CD8-positive, alpha-beta memory T cell (primary cell): ENCODE data around the gene AKR1C2. TPM values are rescaled to one million over a fixed set of nuclear protein-coding genes. Genes with fewer than 3 reads are reported as not detected.
"Not testable (repeated sequence)": the region's sequence is repeated elsewhere in the genome, so short reads cannot be mapped to it uniquely, and the experiment has no call there.

Experiments
- CTCF ChIA-PET: fragments of 350-600 bp; sonication (Branson Sonifier 250); formaldehyde crosslinking; loops from one replicate; lab custom pipeline; 2021; ENCODE audit warnings: antibody characterized with exemption; lab: Charles Lee
- POLR2A ChIA-PET: fragments of 350-600 bp; sonication (Branson Sonifier 250); formaldehyde crosslinking; loops from one replicate; lab custom pipeline; 2021; ENCODE audit warnings: antibody characterized with exemption; lab: Charles Lee
- DNase-seq, 5 donors: peaks; one replicate each; pipeline versions ENCODE4 v3.0.0 to v3.0.0-alpha.2; 2020 to 2022; ENCODE audit warnings: mixed read lengths in 1 of 5
- H3K27ac ChIP-seq: one replicate; pipeline ENCODE4 v1.7.0; 2013; ENCODE audit warnings: low read depth, mild to moderate bottlenecking, low read length, moderate library complexity
- H3K27me3 ChIP-seq: 2 replicates; pipeline ENCODE4 v1.7.0; 2013; ENCODE audit warnings: low read length, mild to moderate bottlenecking; ENCODE audit not compliant: insufficient read depth, poor library complexity, severe bottlenecking
- H3K36me3 ChIP-seq: 2 replicates; pipeline ENCODE4 v1.7.0; 2013; ENCODE audit warnings: mild to moderate bottlenecking, low read length, moderate library complexity; ENCODE audit not compliant: insufficient read depth
- H3K4me1 ChIP-seq: 2 replicates; pipeline ENCODE4 v1.7.0; 2013; ENCODE audit warnings: mild to moderate bottlenecking, low read length, moderate library complexity; ENCODE audit not compliant: insufficient read depth
- H3K4me3 ChIP-seq: 2 replicates; pipeline ENCODE4 v1.7.0; 2013; ENCODE audit warnings: mild to moderate bottlenecking, low read length
- H3K9me3 ChIP-seq: 2 replicates; pipeline ENCODE4 v1.7.0; 2013; ENCODE audit warnings: mild to moderate bottlenecking, low read length
- H3K27ac Mint-ChIP-seq, 8 donors: one replicate each; pipeline ENCODE4 v1.8.0; 2020 to 2021; ENCODE audit warnings: mixed read lengths in 8 of 8, mild to moderate bottlenecking in 6 of 8, inconsistent platforms in 3 of 8, moderate library complexity in 3 of 8
- H3K27me3 Mint-ChIP-seq, 2 donors: one replicate each; pipeline ENCODE4 v1.8.0; 2020 to 2021; ENCODE audit warnings: mixed read lengths in 2 of 2, mild to moderate bottlenecking in 1 of 2, moderate library complexity in 1 of 2
- H3K36me3 Mint-ChIP-seq, 3 donors: one replicate each; pipeline ENCODE4 v1.8.0; 2020 to 2021; ENCODE audit warnings: mixed read lengths in 3 of 3, inconsistent platforms in 1 of 3, mild to moderate bottlenecking in 1 of 3
- H3K4me1 Mint-ChIP-seq, 3 donors: one replicate each; pipeline ENCODE4 v1.8.0; 2020 to 2021; ENCODE audit warnings: mixed read lengths in 3 of 3, inconsistent platforms in 1 of 3, mild to moderate bottlenecking in 1 of 3
- H3K4me3 Mint-ChIP-seq, 7 donors: one replicate each; pipeline ENCODE4 v1.8.0; 2020 to 2021; ENCODE audit warnings: mixed read lengths in 7 of 7, mild to moderate bottlenecking in 6 of 7, moderate library complexity in 4 of 7, inconsistent platforms in 2 of 7
- H3K9me3 Mint-ChIP-seq, 5 donors: one replicate each; pipeline ENCODE4 v1.8.0; 2020 to 2022; ENCODE audit warnings: mixed read lengths in 5 of 5, mild to moderate bottlenecking in 3 of 5, moderate library complexity in 2 of 5, inconsistent platforms in 1 of 5
- polyA plus RNA-seq: library from polyadenylated mRNA; unstranded; fragments of 300-500 nt; fragmentation: Illumina TruSeq; gene quantifications from one replicate; pipeline ENCODE4 v1.2.3, GENCODE V29; 2021
- total RNA-seq, 2 experiments: library from RNA; stranded (reverse); gene quantifications; one replicate each; pipeline ENCODE4 v1.2.3, GENCODE V29; 2021

AKR1C2 gene
- total and polyA plus RNA-seq, 3 experiments from 2014 or later, result not detected

- H3K4me3 Mint-ChIP-seq, H3K36me3 ChIP-seq, H3K4me1 Mint-ChIP-seq, POLR2A ChIA-PET, DNase-seq, H3K9me3 ChIP-seq, H3K36me3 Mint-ChIP-seq, CTCF ChIA-PET, H3K27ac ChIP-seq, H3K9me3 Mint-ChIP-seq, H3K4me3 ChIP-seq, H3K27me3 ChIP-seq, H3K4me1 ChIP-seq: not testable (repeated sequence)
- peak overlapping the region in 1 of 8 donors; percentile 29 for H3K27ac Mint-ChIP-seq
- peaks cover 3 to 15% of the 10 kb centered on the region in 2 donors for H3K27me3 Mint-ChIP-seq
Measured at GRCh38 chr10:4942931-4943330, 60.7 kb downstream of the AKR1C2 start.

GRCh38 chr10:4941540-4942330 lies 61.9 kb downstream of the AKR1C2 start:
- CTCF ChIA-PET, result no interaction called here
- POLR2A ChIA-PET, result no interaction called here
- no peaks in the 10 kb centered on the region for H3K4me1 ChIP-seq

GRCh38 chr10:4940909-4941308 lies 62.7 kb downstream of the AKR1C2 start:
- H3K4me3 Mint-ChIP-seq, H3K4me3 ChIP-seq, POLR2A ChIA-PET, H3K27me3 ChIP-seq, H3K9me3 Mint-ChIP-seq, DNase-seq, H3K9me3 ChIP-seq, H3K27ac Mint-ChIP-seq, H3K36me3 ChIP-seq, H3K36me3 Mint-ChIP-seq, H3K4me1 ChIP-seq, H3K27ac ChIP-seq, CTCF ChIA-PET, H3K4me1 Mint-ChIP-seq: not testable (repeated sequence)
- peaks cover 3 to 18% of the 10 kb centered on the region in 2 donors for H3K27me3 Mint-ChIP-seq

More at GRCh38 chr10:4941540-4942330, 61.9 kb downstream of the AKR1C2 start:
- Histone ChIP-seq H3K36me3 (no peaks in the 10 kb centered on the region), H3K9me3 (no peaks in the 10 kb centered on the region), H3K4me3 (no peak overlapping the region), H3K27me3 (no peaks in the 10 kb centered on the region), H3K27ac (peak overlapping the region; percentile 12)
- Mint-ChIP-seq H3K4me1 (no peaks in the 10 kb centered on the region), H3K4me3 (no peak overlapping the region), H3K9me3 (no peaks in the 10 kb centered on the region), H3K36me3 (no peaks in the 10 kb centered on the region), H3K27ac (peak overlapping the region in 1 of 8 donors; percentile 44), H3K27me3 (peaks cover 3 to 15% of the 10 kb centered on the region in 2 donors)
- DNase-seq, result no peak

- CTCF ChIA-PET, H3K4me3 Mint-ChIP-seq, DNase-seq, H3K36me3 Mint-ChIP-seq, H3K27me3 ChIP-seq, H3K9me3 ChIP-seq, H3K27ac Mint-ChIP-seq, POLR2A ChIA-PET, H3K4me1 Mint-ChIP-seq, H3K4me1 ChIP-seq, H3K4me3 ChIP-seq, H3K9me3 Mint-ChIP-seq, H3K36me3 ChIP-seq, H3K27ac ChIP-seq: not testable (repeated sequence)
- peaks cover 6 to 18% of the 10 kb centered on the region in 2 donors for H3K27me3 Mint-ChIP-seq
Measured at GRCh38 chr10:4940073-4940428, 63.6 kb downstream of the AKR1C2 start.

GRCh38 chr10:4939224-4940072 lies 64.2 kb downstream of the AKR1C2 start:
- no peak overlapping the region for H3K4me3 Mint-ChIP-seq
- ChIA-PET CTCF (no interaction called here), POLR2A (no interaction called here)
- H3K9me3 ChIP-seq, result no peaks in the 10 kb centered on the region
- no peak overlapping the region for H3K27ac Mint-ChIP-seq
- H3K4me3 ChIP-seq, result no peak overlapping the region
- no peaks in the 10 kb centered on the region for H3K9me3 Mint-ChIP-seq
- H3K27me3 Mint-ChIP-seq, result peaks cover 8 to 18% of the 10 kb centered on the region in 2 donors
- H3K27me3 ChIP-seq, result no peaks in the 10 kb centered on the region
- H3K4me1 ChIP-seq, result no peaks in the 10 kb centered on the region
- H3K36me3 Mint-ChIP-seq, result no peaks in the 10 kb centered on the region
- DNase-seq, result no peak
- no peaks in the 10 kb centered on the region for H3K36me3 ChIP-seq
- H3K4me1 Mint-ChIP-seq, result no peaks in the 10 kb centered on the region
- H3K27ac ChIP-seq, result no peak overlapping the region

Other genes starting within 250 kb of the AKR1C2 start
- gene AKR1E2, start 177.7 kb downstream of the AKR1C2 start, total RNA-seq, result 1 to 10 TPM; 2.5 to 2.6 TPM
- not detected for gene AKR1E2, start 177.7 kb downstream of the AKR1C2 start, polyA plus RNA-seq
- gene AKR1C1, start 40.4 kb downstream of the AKR1C2 start, total RNA-seq, result under 1 TPM; 0.22 to 0.24 TPM
- not detected for gene AKR1C1, start 40.4 kb downstream of the AKR1C2 start, polyA plus RNA-seq
- under 1 TPM in 1 of 2 experiments, not detected in 1; 0.75 TPM for gene AKR1C3, start 90.6 kb upstream of the AKR1C2 start, total RNA-seq
- 4.2 TPM for gene AKR1C3, start 90.6 kb upstream of the AKR1C2 start, polyA plus RNA-seq
- gene AKR1C8, start 181.3 kb upstream of the AKR1C2 start, total RNA-seq, result under 1 TPM in 1 of 2 experiments, not detected in 1; 0.20 TPM
- not detected for gene AKR1C8, start 181.3 kb upstream of the AKR1C2 start, polyA plus RNA-seq
- not detected for gene AKR1C4, start 193.0 kb upstream of the AKR1C2 start, total RNA-seq
- gene AKR1C4, start 193.0 kb upstream of the AKR1C2 start, polyA plus RNA-seq, result not detected